ENCODE measurements around the gene CHTOP. TPM values are rescaled to one million over a fixed set of nuclear protein-coding genes. Genes with fewer than 3 reads are reported as not detected.
A peak's percentile ranks its signal among the peaks of the same experiment; 100 is the strongest.

CHTOP gene
- total and polyA plus RNA-seq, 2 experiments from 2014 or later, result 78.0 to 104 TPM

GRCh38 chr1:153613406-153613805 is 20.5 kb upstream of the CHTOP start:
- no peaks in the 10 kb centered on the region for H3K9me3 ChIP-seq (ENCODE audit: low read depth)
- no peaks in the 10 kb centered on the region for H3K36me3 ChIP-seq
- DNase-seq (ENCODE audit: low read depth in 1 of 2, low spot score in 1 of 2), result no peak
- H3K27ac ChIP-seq, result no peak overlapping the region
- no peak for TF ChIP-seq CTCF (IDR thresholded peaks at IDR 0.05; ENCODE audit: low read depth, low read length)
- no peaks in the 10 kb centered on the region for H3K27me3 ChIP-seq
- peaks cover 33% of the 10 kb centered on the region for H3K4me1 ChIP-seq (ENCODE audit: low read depth)
- H3K4me3 ChIP-seq, result no peak overlapping the region

- no peak overlapping the region for H3K4me3 ChIP-seq
- TF ChIP-seq CTCF (IDR thresholded peaks at IDR 0.05; ENCODE audit: low read depth, low read length), result peak; percentile 20
- no peaks in the 10 kb centered on the region for H3K36me3 ChIP-seq
- no peaks in the 10 kb centered on the region for H3K9me3 ChIP-seq (ENCODE audit: low read depth)
- H3K4me1 ChIP-seq (ENCODE audit: low read depth), result peaks cover 27% of the 10 kb centered on the region
- H3K27me3 ChIP-seq, result no peaks in the 10 kb centered on the region
- DNase-seq (ENCODE audit: low read depth in 1 of 2, low spot score in 1 of 2), result no peak
- no peak overlapping the region for H3K27ac ChIP-seq
These were observed 19.5 kb upstream of the CHTOP start for GRCh38 chr1:153614189-153614900.

GRCh38 chr1:153614906-153615305 is 19.0 kb upstream of the CHTOP start:
- Histone ChIP-seq H3K27me3 (no peaks in the 10 kb centered on the region), H3K9me3 (ENCODE audit: low read depth) (no peaks in the 10 kb centered on the region), H3K36me3 (no peaks in the 10 kb centered on the region), H3K27ac (no peak overlapping the region), H3K4me3 (no peak overlapping the region), H3K4me1 (ENCODE audit: low read depth) (peaks cover 21% of the 10 kb centered on the region)
- DNase-seq (ENCODE audit: low read depth in 1 of 2, low spot score in 1 of 2), result no peak
- TF ChIP-seq CTCF (IDR thresholded peaks at IDR 0.05; ENCODE audit: low read depth, low read length), result no peak

- Histone ChIP-seq H3K27ac (no peak overlapping the region), H3K4me3 (no peak overlapping the region), H3K36me3 (no peaks in the 10 kb centered on the region), H3K4me1 (ENCODE audit: low read depth) (peaks cover 16% of the 10 kb centered on the region), H3K27me3 (no peaks in the 10 kb centered on the region), H3K9me3 (ENCODE audit: low read depth) (no peaks in the 10 kb centered on the region)
- no peak for DNase-seq (ENCODE audit: low read depth in 1 of 2, low spot score in 1 of 2)
- no peak for TF ChIP-seq CTCF (IDR thresholded peaks at IDR 0.05; ENCODE audit: low read depth, low read length)
These were observed 18.5 kb upstream of the CHTOP start for GRCh38 chr1:153615406-153615805.

GRCh38 chr1:153616144-153616916 is 17.5 kb upstream of the CHTOP start, which contains the start of gene S100A14:
Gene S100A14 (minus strand): TSS chr1:153616325. CDS start chr1:153615858, 467 bp downstream.
- Histone ChIP-seq H3K4me3 (no peak within 1 kb of the TSS), H3K27ac (no peak within 1 kb of the TSS), H3K4me1 (ENCODE audit: low read depth) (peaks cover 13% of the 10 kb centered on the region), H3K36me3 (no peaks in the 10 kb centered on the region), H3K9me3 (ENCODE audit: low read depth) (no peaks in the 10 kb centered on the region), H3K27me3 (no peaks in the 10 kb centered on the region)
- DNase-seq (ENCODE audit: low read depth in 1 of 2, low spot score in 1 of 2), result no peak
- no peak for TF ChIP-seq CTCF (IDR thresholded peaks at IDR 0.05; ENCODE audit: low read depth, low read length)

All from cardiac muscle cell (in vitro differentiated cells and primary cell).